Stimulated activated CD8-positive, alpha-beta memory T cell treated with anti-CD3 and anti-CD28 coated beads, Interleukin-2, amount 100 ng/mL, for 48 hours (primary cell): ENCODE results near the gene GRK3.
"Not testable (repeated sequence)": the region's sequence is repeated elsewhere in the genome, so short reads cannot be mapped to it uniquely, and the experiment has no call there.

Source experiments
- DNase-seq, 2 donors: peaks; one replicate each; pipeline ENCODE4 v3.0.0-alpha.2; 2020; ENCODE audit warnings: low read depth in 2 of 2

GRK3 gene

DNA sequence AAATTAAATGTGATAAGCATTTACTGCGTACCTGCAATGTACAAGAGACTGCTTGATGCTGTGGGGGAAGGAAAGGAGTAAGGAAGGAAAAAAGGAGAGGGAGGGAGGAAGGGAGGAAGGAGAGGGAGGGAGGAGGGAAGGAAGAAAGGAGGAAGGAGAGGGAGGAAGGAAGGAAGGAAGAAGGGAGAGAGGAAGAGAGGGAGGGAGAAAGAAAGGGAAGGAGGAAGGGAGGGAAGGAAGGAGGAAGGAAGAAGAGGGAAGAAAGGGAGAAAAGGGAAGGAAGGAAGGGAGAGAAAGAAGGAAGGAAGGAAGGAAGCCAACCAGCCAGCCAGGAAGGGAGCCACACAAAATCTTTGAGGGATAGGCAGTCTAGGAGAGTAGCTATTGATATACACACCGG is 133.5 kb downstream of the GRK3 start:
- DNase-seq = no peak

DNA sequence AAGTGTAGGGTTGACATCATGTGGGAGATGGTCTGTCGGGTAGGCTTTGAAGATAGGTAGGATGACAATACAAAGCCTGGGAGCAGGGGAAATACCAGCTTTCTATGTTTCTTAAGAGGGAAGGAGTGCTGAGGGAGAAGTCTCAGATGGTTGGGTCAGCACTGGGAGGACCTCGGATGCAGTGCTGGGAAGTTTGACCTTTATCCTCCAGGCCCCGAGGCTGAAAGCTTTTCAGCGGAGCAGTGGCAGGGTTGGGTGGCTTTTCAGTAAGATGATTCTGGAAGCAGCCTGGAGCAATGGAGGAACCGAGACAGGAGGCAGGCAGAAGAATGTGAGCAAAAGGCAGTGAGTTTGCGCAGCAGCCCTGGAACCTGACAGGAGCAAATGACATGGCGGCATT is 134.0 kb downstream of the GRK3 start:
- no peak for DNase-seq

GRCh38 chr22:25698978-25699377 is 134.5 kb downstream of the GRK3 start:
- no peak for DNase-seq

- DNase-seq = no peak
These were observed 136.7 kb downstream of the GRK3 start for GRCh38 chr22:25701056-25701780.

GRCh38 chr22:25702040-25702439 is 137.6 kb downstream of the GRK3 start:
- no peak for DNase-seq

GRCh38 chr22:25702571-25703167 is 138.2 kb downstream of the GRK3 start:
- no peak for DNase-seq

DNA sequence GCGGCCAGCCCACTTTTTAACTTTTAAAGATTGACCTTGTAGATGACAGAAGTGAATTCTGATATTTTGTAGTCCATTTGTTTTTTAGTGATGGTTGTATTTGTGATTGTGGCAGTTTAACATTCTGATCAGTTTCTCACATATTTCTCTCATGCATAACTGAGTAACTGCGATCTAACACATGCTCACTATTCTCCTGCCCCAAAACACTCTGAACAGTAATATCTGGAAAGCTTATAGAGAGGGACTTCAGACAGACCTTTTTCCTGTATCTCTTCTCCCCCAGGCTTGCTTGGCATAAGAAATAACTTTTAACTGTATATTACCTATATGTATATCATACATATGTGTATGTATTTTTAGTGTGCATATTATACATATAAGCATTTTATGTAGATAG is 140.2 kb downstream of the GRK3 start:
- no peak for DNase-seq

- DNase-seq = no peak
These were observed 141.7 kb downstream of the GRK3 start for GRCh38 chr22:25706197-25706596.

DNA sequence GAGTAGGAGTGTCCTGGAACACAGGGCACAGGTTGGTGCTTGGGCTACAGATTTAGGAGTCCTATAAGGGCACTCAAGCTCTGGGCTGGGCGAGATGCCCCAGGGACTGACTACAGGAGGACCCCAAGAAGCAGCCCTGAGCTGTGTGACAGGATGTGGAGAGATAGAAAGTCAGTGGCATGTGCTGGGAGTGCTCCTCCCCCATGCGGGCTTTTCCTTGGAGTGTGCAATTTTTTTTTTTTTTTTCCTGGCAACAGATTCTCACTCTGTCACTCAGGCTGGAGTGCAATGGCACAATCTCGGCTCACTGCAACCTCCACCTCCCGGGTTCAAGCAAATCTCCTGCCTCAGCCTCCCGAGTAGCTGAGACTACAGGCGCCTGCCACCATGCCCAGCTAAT is 144.0 kb downstream of the GRK3 start:
- DNase-seq = not testable (repeated sequence)

DNA sequence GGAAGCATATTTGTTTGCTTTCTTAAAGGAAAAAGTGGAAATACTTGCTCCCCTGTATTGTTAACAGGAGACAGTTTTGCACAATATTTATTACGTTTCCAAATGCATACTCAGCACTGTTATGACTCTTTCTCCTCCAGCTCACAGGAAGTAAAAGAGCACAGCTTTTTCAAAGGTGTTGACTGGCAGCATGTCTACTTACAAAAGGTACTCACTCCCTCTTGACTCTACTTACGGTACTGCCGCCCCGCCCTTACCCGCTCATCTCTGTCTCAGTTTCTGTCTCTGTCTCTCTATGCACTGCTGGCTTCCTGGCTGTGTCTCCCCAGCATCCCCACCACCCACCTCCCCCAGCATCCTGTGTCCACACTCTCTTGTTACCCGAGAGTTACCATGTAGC is 145.3 kb downstream of the GRK3 start:
- peak in 1 of 2 donors; percentile 23 for DNase-seq

DNA sequence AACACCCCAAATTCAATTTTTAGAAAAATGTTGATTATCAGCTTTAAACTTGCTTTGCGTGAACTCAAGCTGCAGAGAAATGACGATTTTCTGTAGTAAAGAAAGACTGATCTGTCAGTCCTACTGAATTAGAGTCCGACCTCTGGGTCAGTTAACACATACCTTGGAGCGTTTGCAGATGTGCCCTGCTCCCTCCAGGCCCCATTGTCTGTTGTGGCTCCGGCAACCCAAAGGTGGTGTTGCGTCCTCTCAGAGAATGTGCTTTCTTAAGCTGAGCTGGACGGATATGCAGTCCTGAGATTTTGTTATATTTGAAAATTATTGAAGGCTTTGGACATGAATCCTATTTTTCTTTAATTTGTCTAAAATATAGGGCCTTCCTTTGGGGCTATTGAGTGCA is 146.0 kb downstream of the GRK3 start:
- no peak for DNase-seq

- DNase-seq = no peak
These were observed 147.0 kb downstream of the GRK3 start for GRCh38 chr22:25711491-25711890.

- no peak for DNase-seq
These were observed 148.4 kb downstream of the GRK3 start for GRCh38 chr22:25712661-25713400.

GRCh38 chr22:25714070-25714469 is 149.6 kb downstream of the GRK3 start:
- no peak for DNase-seq

DNA sequence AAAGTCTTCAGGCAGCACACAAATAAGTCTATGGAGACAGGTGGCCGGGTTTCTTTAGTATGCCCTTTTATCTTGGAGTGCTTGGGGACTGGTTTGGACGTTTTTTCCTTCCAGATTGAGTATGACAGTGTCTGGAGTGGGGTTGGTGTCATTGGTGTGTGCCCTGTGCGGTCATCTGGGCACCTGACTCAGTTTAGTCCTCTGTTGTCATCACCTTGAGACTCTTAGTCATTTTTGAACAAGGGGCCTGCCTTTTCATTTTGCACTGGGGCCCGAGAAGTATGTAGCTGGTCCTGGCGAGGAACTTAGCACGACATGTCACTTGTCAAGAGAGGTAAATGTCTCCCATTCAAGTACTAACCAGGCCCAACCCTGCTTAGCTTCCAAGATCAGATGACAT is 150.3 kb downstream of the GRK3 start:
- DNase-seq = no peak

- no peak for DNase-seq
These were observed 152.2 kb downstream of the GRK3 start for GRCh38 chr22:25716637-25717036.

DNA sequence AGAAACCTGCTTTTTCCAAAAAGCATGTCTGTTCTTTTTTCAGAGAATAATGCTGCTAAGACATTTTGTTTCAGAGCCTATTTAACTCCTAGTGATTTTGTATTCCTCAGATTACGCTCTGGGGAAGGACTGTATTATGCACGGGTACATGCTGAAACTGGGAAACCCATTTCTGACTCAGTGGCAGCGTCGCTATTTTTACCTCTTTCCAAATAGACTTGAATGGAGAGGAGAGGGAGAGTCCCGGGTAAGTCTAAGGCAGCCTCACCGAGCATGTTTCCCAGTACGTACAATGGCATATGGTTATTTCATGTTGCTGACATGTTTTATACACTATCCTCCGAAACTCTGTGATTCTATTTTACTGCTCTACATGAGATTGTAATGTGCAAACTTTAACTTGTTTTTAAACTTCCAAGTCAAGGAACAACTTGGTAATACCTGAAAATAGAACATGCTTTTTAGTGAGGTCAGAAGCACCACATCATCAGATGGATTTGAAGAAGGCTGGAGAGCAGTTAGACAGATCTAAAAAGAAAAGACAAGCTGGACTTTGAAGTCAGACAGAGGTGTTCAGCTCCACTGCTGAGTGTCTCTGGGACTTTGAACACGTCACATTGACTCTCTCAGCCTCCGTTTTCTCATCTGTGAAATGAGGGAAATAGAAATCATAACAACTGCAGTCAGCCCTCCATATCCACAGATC is 153.8 kb downstream of the GRK3 start:
- no peak for DNase-seq

DNA sequence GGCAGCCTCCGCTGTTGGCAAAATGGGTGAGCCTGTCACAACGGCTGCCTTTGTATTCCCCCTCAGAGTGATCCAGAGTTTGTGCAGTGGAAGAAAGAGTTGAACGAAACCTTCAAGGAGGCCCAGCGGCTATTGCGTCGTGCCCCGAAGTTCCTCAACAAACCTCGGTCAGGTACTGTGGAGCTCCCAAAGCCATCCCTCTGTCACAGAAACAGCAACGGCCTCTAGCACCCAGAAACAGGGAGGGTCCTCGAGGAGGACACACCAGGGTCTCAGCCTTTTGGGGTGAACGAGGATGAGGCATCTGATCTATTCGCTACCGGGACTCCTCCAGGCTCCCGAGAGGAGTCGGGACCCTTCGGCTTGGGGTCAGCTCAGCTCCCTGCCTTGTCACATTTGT is 157.7 kb downstream of the GRK3 start:
- no peak for DNase-seq

DNA sequence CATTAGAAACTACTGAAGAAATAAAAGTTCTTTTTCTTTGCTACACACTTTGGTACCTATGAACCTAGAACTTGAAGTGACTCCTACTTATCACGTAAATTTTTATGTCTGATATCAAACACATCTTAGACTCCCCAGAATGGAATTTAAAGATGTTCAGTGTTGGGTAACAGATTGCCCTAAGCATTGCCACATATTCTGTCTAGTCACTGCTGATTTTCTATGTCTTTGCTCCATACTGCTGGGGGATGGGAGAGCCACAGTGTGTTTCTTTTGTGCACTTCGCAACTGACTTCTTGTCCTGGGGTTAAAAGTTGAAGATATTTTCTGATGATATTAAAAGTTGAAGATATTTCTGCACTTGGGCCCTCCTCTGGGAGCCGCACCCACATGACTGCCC is 158.2 kb downstream of the GRK3 start:
- no peak for DNase-seq

- no peak for DNase-seq
These were observed 161.8 kb downstream of the GRK3 start for GRCh38 chr22:25726241-25726640.

- DNase-seq = no peak
These were observed 163.6 kb downstream of the GRK3 start for GRCh38 chr22:25728071-25728470.
